Endothelial cell of umbilical vein (primary cell): ENCODE data around the gene RAB37. TPM values are rescaled to one million over a fixed set of nuclear protein-coding genes. Genes with fewer than 3 reads are reported as not detected.

ENCODE experiments used
- BruUV-seq: library from RNA; stranded (reverse); fragments of 400-500 nt; replicated peaks from 2 replicates; lab custom pipeline; 2021; lab: Mats Ljungman, UMichigan
- CTCF ChIA-PET: fragments of 300-600, 350-600 bp; sonication (Branson Sonifier 250); formaldehyde crosslinking; loops from one replicate; lab custom pipeline; 2021; ENCODE audit warnings: antibody characterized with exemption, inconsistent platforms; lab: Charles Lee
- POLR2A ChIA-PET: fragments of 300-600, 350-600 bp; sonication (Branson Sonifier 250); formaldehyde crosslinking; loops from one replicate; lab custom pipeline; 2021; ENCODE audit warnings: antibody characterized with exemption, inconsistent platforms; lab: Charles Lee
- DNase-seq: peaks from one replicate; pipeline ENCODE4 v3.0.0-alpha.2; 2011; ENCODE audit warnings: low read depth, low spot score
- FAIRE-seq: peaks from 2 replicates; lab custom pipeline; 2011; peaks lifted over from hg19 to GRCh38; lab: Jason Lieb, UNC
- H2AFZ ChIP-seq: 2 replicates; pipeline ENCODE4 v1.6.0; 2012; ENCODE audit warnings: low read depth, low read length, control low read depth, inconsistent platforms
- H3K27ac ChIP-seq: 2 replicates; pipeline ENCODE4 v1.5.1; 2011; ENCODE audit warnings: low read depth, mild to moderate bottlenecking, control low read depth, low read length, moderate library complexity; ENCODE audit not compliant: insufficient read depth
- H3K27me3 ChIP-seq, 2 experiments: 2 replicates each; pipeline versions ENCODE4 v1.6.0 to v1.6.1; 2011; ENCODE audit warnings: low read length in 2 of 2, mixed read lengths in 1 of 2; ENCODE audit not compliant: control insufficient read depth in 2 of 2, insufficient read depth in 2 of 2
- H3K36me3 ChIP-seq, 2 experiments: 2 replicates in 1 of 2; 3 replicates in 1 of 2; pipeline ENCODE4 v1.5.1; 2011; ENCODE audit warnings: low read length in 2 of 2, mild to moderate bottlenecking in 1 of 2, moderate library complexity in 1 of 2; ENCODE audit not compliant: control insufficient read depth in 2 of 2, insufficient read depth in 2 of 2; ENCODE audit errors: extremely low read depth in 1 of 2
- H3K4me1 ChIP-seq: 3 replicates; pipeline ENCODE4 v1.5.1; 2011; ENCODE audit warnings: mild to moderate bottlenecking, low read length; ENCODE audit not compliant: control insufficient read depth, insufficient read depth; ENCODE audit errors: extremely low read depth
- H3K4me2 ChIP-seq: 2 replicates; pipeline ENCODE4 v1.6.1; 2011; ENCODE audit warnings: low read length, control low read depth, mixed read lengths; ENCODE audit not compliant: insufficient read depth
- H3K4me3 ChIP-seq, 3 experiments: fragments of 200-600 bp in 1 of 3; sonication (generic), shearing (Covaris generic) in 1 of 3; replicated peaks in 1 of 3; 2 replicates each; pipeline ENCODE4 v1.5.1; 2011 to 2016; ENCODE audit warnings: control low read depth in 3 of 3, low read length in 3 of 3, mild to moderate bottlenecking in 2 of 3, inconsistent platforms in 1 of 3, low read depth in 1 of 3, moderate library complexity in 1 of 3; ENCODE audit not compliant: insufficient read depth in 1 of 3
- H3K79me2 ChIP-seq: 2 replicates; pipeline ENCODE4 v1.6.0; 2012; ENCODE audit warnings: low read length, inconsistent platforms; ENCODE audit not compliant: control insufficient read depth, insufficient read depth
- H3K9ac ChIP-seq: replicated peaks from 2 replicates; pipeline ENCODE3; 2011; ENCODE audit warnings: low read length, control low read depth; ENCODE audit not compliant: insufficient read depth; ENCODE audit errors: extremely low read depth
- H3K9me1 ChIP-seq: replicated peaks from 3 replicates; pipeline ENCODE4 v1.6.0; 2011; ENCODE audit warnings: mild to moderate bottlenecking, low read length; ENCODE audit not compliant: control insufficient read depth, insufficient read depth; ENCODE audit errors: extremely low read depth
- H3K9me3 ChIP-seq: replicated peaks from 2 replicates; pipeline ENCODE4 v1.5.1; 2012; ENCODE audit warnings: low read length, inconsistent platforms; ENCODE audit not compliant: control insufficient read depth, insufficient read depth
- H4K20me1 ChIP-seq: replicated peaks from 2 replicates; pipeline ENCODE3; 2011; ENCODE audit warnings: mild to moderate bottlenecking, low read length; ENCODE audit not compliant: control insufficient read depth, insufficient read depth; ENCODE audit errors: extremely low read depth
- CTCF ChIP-seq, 2 donors: IDR thresholded peaks; 1 replicate in 1 of 2; 2 replicates in 1 of 2; pipeline ENCODE4 v1.5.1; 2011; ENCODE audit warnings: low read length in 2 of 2, mild to moderate bottlenecking in 2 of 2, moderate library complexity in 2 of 2, control low read depth in 1 of 2, inconsistent platforms in 1 of 2, low read depth in 1 of 2; ENCODE audit not compliant: insufficient read depth in 1 of 2; ENCODE audit errors: extremely low read depth in 1 of 2
- EZH2 ChIP-seq: IDR thresholded peaks from 2 replicates; pipeline ENCODE4 v1.6.1; 2012; ENCODE audit warnings: borderline replicate concordance, low read depth, mild to moderate bottlenecking, moderate library complexity, low read length, inconsistent platforms; ENCODE audit not compliant: severe bottlenecking
- FOS ChIP-seq: IDR thresholded peaks from 2 replicates; pipeline ENCODE4 v1.6.1; 2011; ENCODE audit warnings: mild to moderate bottlenecking, low read length, moderate library complexity, borderline replicate concordance; ENCODE audit not compliant: insufficient read depth
- GATA2 ChIP-seq: IDR thresholded peaks from 2 replicates; pipeline ENCODE4 v1.7.0; 2011; ENCODE audit warnings: low read depth, mild to moderate bottlenecking, moderate library complexity, mixed read lengths, low read length; ENCODE audit not compliant: insufficient read length, insufficient read depth
- JUN ChIP-seq: IDR thresholded peaks from 2 replicates; pipeline ENCODE4 v1.6.1; 2011; ENCODE audit warnings: borderline replicate concordance, low read depth; ENCODE audit not compliant: insufficient read length, insufficient read depth
- MAX ChIP-seq: IDR thresholded peaks from 2 replicates; pipeline ENCODE4 v1.6.1; 2011; ENCODE audit not compliant: insufficient read depth, insufficient read length
- MYC ChIP-seq: IDR thresholded peaks from one replicate; pipeline ENCODE4 v1.6.1; 2011; ENCODE audit warnings: mild to moderate bottlenecking, low read depth, low read length
- POLR2A ChIP-seq: IDR thresholded peaks from 2 replicates; pipeline ENCODE4 v1.6.1; 2012; ENCODE audit warnings: low read depth, mild to moderate bottlenecking, control low read depth, low read length
- POLR2AphosphoS5 ChIP-seq: IDR thresholded peaks from 2 replicates; pipeline ENCODE4 v1.6.1; 2012; ENCODE audit warnings: low read depth, mild to moderate bottlenecking, control low read depth, low read length, moderate library complexity; ENCODE audit not compliant: insufficient read depth
- dilution Hi-C: fragments of 300-500 bp; cut with MboI; formaldehyde crosslinking; loops from one replicate; pipeline ENCODE4 v1.15.0; 2019; ENCODE audit warnings: low sequenced_read_pairs; ENCODE audit not compliant: extremely low pct_ligation_motif_present
- intact Hi-C: fragments of 100-400 bp; cut with micrococcal nuclease; formaldehyde crosslinking; loops from one replicate; pipeline ENCODE4 v1.10.0; 2022
- polyA plus RNA-seq, 4 experiments: library from polyadenylated mRNA; depleted of rRNA in 3 of 4; stranded (reverse) in 3 of 4; unstranded in 1 of 4; fragments of >200 nt; gene quantifications; 2 replicates each; pipeline versions ENCODE4 v1.2.1 to v1.2.3, GENCODE V29; 2011 to 2012; ENCODE audit warnings: missing spikeins in 1 of 4
- total RNA-seq: library from RNA; stranded (reverse); gene quantifications from 2 replicates; pipeline ENCODE4 v1.2.3, GENCODE V29; 2021

Gene RAB37
- total and polyA plus RNA-seq, 2 donors (not counting 3 experiments of a cell fraction or from before 2014, with no cell fraction given), result 0.11 TPM; not detected in 1

- no peak for DNase-seq
- CTCF ChIA-PET, result interaction anchor here (1.0 kb wide), 2 partner anchors 9 to 17 kb away, joined by 4 to 5 read pairs; partner anchors contain the start of gene NAT9
- TF ChIP-seq GATA2, result no peak
- no peak for TF ChIP-seq MAX
- no peak for TF ChIP-seq FOS
- TF ChIP-seq POLR2A, result no peak
- TF ChIP-seq MYC, result no peak
- TF ChIP-seq EZH2, result no peak
- no peak for TF ChIP-seq JUN
- no peak for TF ChIP-seq CTCF (IDR thresholded peaks at IDR 0.05; ENCODE audit: extremely low read depth in 1 of 2, insufficient read depth in 1 of 2, low read depth in 1 of 2, low read length in 2 of 2)
- no peak for TF ChIP-seq POLR2AphosphoS5
Observed at GRCh38 chr17:74767111-74767516, 30.1 kb downstream of the RAB37 start.

More at GRCh38 chr17:74767111-74767516, 30.1 kb downstream of the RAB37 start:
- H3K9ac ChIP-seq, result no peak overlapping the region
- no peaks in the 10 kb centered on the region for H3K9me1 ChIP-seq
- POLR2A ChIA-PET, result no interaction called here
- H3K36me3 ChIP-seq, result peaks cover 3 to 19% of the 10 kb centered on the region in 2 experiments
- H2AFZ ChIP-seq, result no peak overlapping the region
- intact Hi-C loops, result no loop called here
- H3K27ac ChIP-seq, result no peak overlapping the region
- H3K9me3 ChIP-seq, result no peaks in the 10 kb centered on the region
- BruUV-seq, result no TSS peak
- H3K4me2 ChIP-seq, result no peak overlapping the region
- FAIRE-seq, result no peak
- H3K4me3 ChIP-seq, result no peak overlapping the region
- H3K4me1 ChIP-seq, result no peaks in the 10 kb centered on the region
- H3K27me3 ChIP-seq, result no peaks in the 10 kb centered on the region
- dilution Hi-C loops, result no loop called here
- no peaks in the 10 kb centered on the region for H3K79me2 ChIP-seq
- H4K20me1 ChIP-seq, result no peaks in the 10 kb centered on the region
